Endothelial cell of umbilical vein (primary cell): ENCODE measurements around the gene SPON1. TPM values are rescaled to one million over a fixed set of nuclear protein-coding genes. Genes with fewer than 3 reads are reported as not detected.

Source experiments
- BruUV-seq: library from RNA; stranded (reverse); fragments of 400-500 nt; replicated peaks from 2 replicates; lab custom pipeline; 2021; lab: Mats Ljungman, UMichigan
- CTCF ChIA-PET: fragments of 300-600, 350-600 bp; sonication (Branson Sonifier 250); formaldehyde crosslinking; loops from one replicate; lab custom pipeline; 2021; ENCODE audit warnings: antibody characterized with exemption, inconsistent platforms; lab: Charles Lee
- POLR2A ChIA-PET: fragments of 300-600, 350-600 bp; sonication (Branson Sonifier 250); formaldehyde crosslinking; loops from one replicate; lab custom pipeline; 2021; ENCODE audit warnings: antibody characterized with exemption, inconsistent platforms; lab: Charles Lee
- DNase-seq: peaks from one replicate; pipeline ENCODE4 v3.0.0-alpha.2; 2011; ENCODE audit warnings: low read depth, low spot score
- FAIRE-seq: peaks from 2 replicates; lab custom pipeline; 2011; peaks lifted over from hg19 to GRCh38; lab: Jason Lieb, UNC
- H2AFZ ChIP-seq: 2 replicates; pipeline ENCODE4 v1.6.0; 2012; ENCODE audit warnings: low read depth, low read length, control low read depth, inconsistent platforms
- H3K27ac ChIP-seq: 2 replicates; pipeline ENCODE4 v1.5.1; 2011; ENCODE audit warnings: low read depth, mild to moderate bottlenecking, control low read depth, low read length, moderate library complexity; ENCODE audit not compliant: insufficient read depth
- H3K27me3 ChIP-seq, 2 experiments: 2 replicates each; pipeline versions ENCODE4 v1.6.0 to v1.6.1; 2011; ENCODE audit warnings: low read length in 2 of 2, mixed read lengths in 1 of 2; ENCODE audit not compliant: control insufficient read depth in 2 of 2, insufficient read depth in 2 of 2
- H3K36me3 ChIP-seq, 2 experiments: 2 replicates in 1 of 2; 3 replicates in 1 of 2; pipeline ENCODE4 v1.5.1; 2011; ENCODE audit warnings: low read length in 2 of 2, mild to moderate bottlenecking in 1 of 2, moderate library complexity in 1 of 2; ENCODE audit not compliant: control insufficient read depth in 2 of 2, insufficient read depth in 2 of 2; ENCODE audit errors: extremely low read depth in 1 of 2
- H3K4me1 ChIP-seq: 3 replicates; pipeline ENCODE4 v1.5.1; 2011; ENCODE audit warnings: mild to moderate bottlenecking, low read length; ENCODE audit not compliant: control insufficient read depth, insufficient read depth; ENCODE audit errors: extremely low read depth
- H3K4me2 ChIP-seq: 2 replicates; pipeline ENCODE4 v1.6.1; 2011; ENCODE audit warnings: low read length, control low read depth, mixed read lengths; ENCODE audit not compliant: insufficient read depth
- H3K4me3 ChIP-seq, 3 experiments: fragments of 200-600 bp in 1 of 3; sonication (generic), shearing (Covaris generic) in 1 of 3; replicated peaks in 1 of 3; 2 replicates each; pipeline ENCODE4 v1.5.1; 2011 to 2016; ENCODE audit warnings: control low read depth in 3 of 3, low read length in 3 of 3, mild to moderate bottlenecking in 2 of 3, inconsistent platforms in 1 of 3, low read depth in 1 of 3, moderate library complexity in 1 of 3; ENCODE audit not compliant: insufficient read depth in 1 of 3
- H3K79me2 ChIP-seq: 2 replicates; pipeline ENCODE4 v1.6.0; 2012; ENCODE audit warnings: low read length, inconsistent platforms; ENCODE audit not compliant: control insufficient read depth, insufficient read depth
- H3K9ac ChIP-seq: replicated peaks from 2 replicates; pipeline ENCODE3; 2011; ENCODE audit warnings: low read length, control low read depth; ENCODE audit not compliant: insufficient read depth; ENCODE audit errors: extremely low read depth
- H3K9me1 ChIP-seq: replicated peaks from 3 replicates; pipeline ENCODE4 v1.6.0; 2011; ENCODE audit warnings: mild to moderate bottlenecking, low read length; ENCODE audit not compliant: control insufficient read depth, insufficient read depth; ENCODE audit errors: extremely low read depth
- H3K9me3 ChIP-seq: replicated peaks from 2 replicates; pipeline ENCODE4 v1.5.1; 2012; ENCODE audit warnings: low read length, inconsistent platforms; ENCODE audit not compliant: control insufficient read depth, insufficient read depth
- H4K20me1 ChIP-seq: replicated peaks from 2 replicates; pipeline ENCODE3; 2011; ENCODE audit warnings: mild to moderate bottlenecking, low read length; ENCODE audit not compliant: control insufficient read depth, insufficient read depth; ENCODE audit errors: extremely low read depth
- EZH2 ChIP-seq: IDR thresholded peaks from 2 replicates; pipeline ENCODE4 v1.6.1; 2012; ENCODE audit warnings: borderline replicate concordance, low read depth, mild to moderate bottlenecking, moderate library complexity, low read length, inconsistent platforms; ENCODE audit not compliant: severe bottlenecking
- GATA2 ChIP-seq: IDR thresholded peaks from 2 replicates; pipeline ENCODE4 v1.7.0; 2011; ENCODE audit warnings: low read depth, mild to moderate bottlenecking, moderate library complexity, mixed read lengths, low read length; ENCODE audit not compliant: insufficient read length, insufficient read depth
- JUN ChIP-seq: IDR thresholded peaks from 2 replicates; pipeline ENCODE4 v1.6.1; 2011; ENCODE audit warnings: borderline replicate concordance, low read depth; ENCODE audit not compliant: insufficient read length, insufficient read depth
- MYC ChIP-seq: IDR thresholded peaks from one replicate; pipeline ENCODE4 v1.6.1; 2011; ENCODE audit warnings: mild to moderate bottlenecking, low read depth, low read length
- dilution Hi-C: fragments of 300-500 bp; cut with MboI; formaldehyde crosslinking; loops from one replicate; pipeline ENCODE4 v1.15.0; 2019; ENCODE audit warnings: low sequenced_read_pairs; ENCODE audit not compliant: extremely low pct_ligation_motif_present
- intact Hi-C: fragments of 100-400 bp; cut with micrococcal nuclease; formaldehyde crosslinking; loops from one replicate; pipeline ENCODE4 v1.10.0; 2022
- polyA plus RNA-seq, 4 experiments: library from polyadenylated mRNA; depleted of rRNA in 3 of 4; stranded (reverse) in 3 of 4; unstranded in 1 of 4; fragments of >200 nt; gene quantifications; 2 replicates each; pipeline versions ENCODE4 v1.2.1 to v1.2.3, GENCODE V29; 2011 to 2012; ENCODE audit warnings: missing spikeins in 1 of 4
- total RNA-seq: library from RNA; stranded (reverse); gene quantifications from 2 replicates; pipeline ENCODE4 v1.2.3, GENCODE V29; 2021
- TF ChIP-seq, protein P1 (sequence below), 2 donors: IDR thresholded peaks; 1 replicate in 1 of 2; 2 replicates in 1 of 2; pipeline ENCODE4 v1.5.1; 2011; ENCODE audit warnings: low read length in 2 of 2, mild to moderate bottlenecking in 2 of 2, moderate library complexity in 2 of 2, control low read depth in 1 of 2, inconsistent platforms in 1 of 2, low read depth in 1 of 2; ENCODE audit not compliant: insufficient read depth in 1 of 2; ENCODE audit errors: extremely low read depth in 1 of 2

SPON1 gene
- total and polyA plus RNA-seq, 2 donors (not counting 3 experiments of a cell fraction or from before 2014, with no cell fraction given): 0.31 TPM; not detected in 1

DNA sequence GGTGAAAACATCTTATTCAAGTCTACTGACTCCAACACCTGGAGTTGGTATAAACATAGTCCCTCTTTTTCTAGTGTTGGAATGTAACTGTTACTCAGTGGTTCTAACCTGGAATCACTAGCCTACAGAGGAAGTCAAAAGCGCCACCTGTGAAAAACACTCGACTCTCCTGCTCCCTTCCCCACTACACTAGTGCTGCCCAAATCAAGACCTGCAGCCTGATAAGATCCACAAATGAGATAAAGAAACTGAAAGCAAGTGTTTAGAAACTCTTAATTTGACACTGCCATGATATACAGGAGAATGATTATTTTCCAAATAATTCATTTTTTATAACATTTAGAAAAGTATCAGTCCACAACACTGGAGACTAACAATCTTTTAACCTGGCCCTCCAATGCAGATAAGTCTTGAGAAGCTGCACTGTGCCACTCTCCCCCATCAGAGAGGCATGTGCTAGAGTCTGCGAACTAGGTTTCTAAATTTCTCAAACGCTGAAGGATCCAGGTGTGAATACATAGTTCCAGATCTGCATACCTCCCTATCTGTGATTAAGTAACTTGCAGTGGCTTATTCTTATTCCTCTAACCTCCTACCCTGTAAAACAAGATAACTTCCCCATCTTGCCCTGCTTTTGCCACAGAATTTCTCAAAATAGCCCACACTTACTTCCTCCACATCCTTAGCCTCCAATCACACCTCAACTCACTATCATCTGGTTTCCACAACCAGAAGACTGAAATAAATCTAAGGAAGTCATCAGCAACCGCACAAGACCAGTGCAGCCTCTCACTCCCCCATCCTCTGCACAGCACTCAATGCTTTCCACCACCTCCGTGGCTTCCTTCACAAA, 308.4 kb downstream of the SPON1 start:
- TF ChIP-seq, protein P1, sequence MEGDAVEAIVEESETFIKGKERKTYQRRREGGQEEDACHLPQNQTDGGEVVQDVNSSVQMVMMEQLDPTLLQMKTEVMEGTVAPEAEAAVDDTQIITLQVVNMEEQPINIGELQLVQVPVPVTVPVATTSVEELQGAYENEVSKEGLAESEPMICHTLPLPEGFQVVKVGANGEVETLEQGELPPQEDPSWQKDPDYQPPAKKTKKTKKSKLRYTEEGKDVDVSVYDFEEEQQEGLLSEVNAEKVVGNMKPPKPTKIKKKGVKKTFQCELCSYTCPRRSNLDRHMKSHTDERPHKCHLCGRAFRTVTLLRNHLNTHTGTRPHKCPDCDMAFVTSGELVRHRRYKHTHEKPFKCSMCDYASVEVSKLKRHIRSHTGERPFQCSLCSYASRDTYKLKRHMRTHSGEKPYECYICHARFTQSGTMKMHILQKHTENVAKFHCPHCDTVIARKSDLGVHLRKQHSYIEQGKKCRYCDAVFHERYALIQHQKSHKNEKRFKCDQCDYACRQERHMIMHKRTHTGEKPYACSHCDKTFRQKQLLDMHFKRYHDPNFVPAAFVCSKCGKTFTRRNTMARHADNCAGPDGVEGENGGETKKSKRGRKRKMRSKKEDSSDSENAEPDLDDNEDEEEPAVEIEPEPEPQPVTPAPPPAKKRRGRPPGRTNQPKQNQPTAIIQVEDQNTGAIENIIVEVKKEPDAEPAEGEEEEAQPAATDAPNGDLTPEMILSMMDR (IDR thresholded peaks at IDR 0.05; ENCODE audit: extremely low read depth in 1 of 2, insufficient read depth in 1 of 2, low read depth in 1 of 2, low read length in 2 of 2): no peak
- TF ChIP-seq GATA2 (no peak), MYC (no peak), JUN (no peak), EZH2 (no peak)
- Histone ChIP-seq H4K20me1 (no peaks in the 10 kb centered on the region), H3K27me3 (no peaks in the 10 kb centered on the region), H3K9me3 (no peaks in the 10 kb centered on the region), H3K4me3 (no peak overlapping the region), H3K9ac (no peak overlapping the region), H3K4me2 (no peak overlapping the region), H3K36me3 (peaks cover 0 to 2% of the 10 kb centered on the region in 2 experiments), H3K9me1 (no peaks in the 10 kb centered on the region), H2AFZ (no peak overlapping the region), H3K27ac (no peak overlapping the region), H3K4me1 (no peaks in the 10 kb centered on the region), H3K79me2 (no peaks in the 10 kb centered on the region)
- intact Hi-C loops: no loop called here
- ChIA-PET POLR2A (no interaction called here), CTCF (no interaction called here)
- dilution Hi-C loops: no loop called here
- no TSS peak for BruUV-seq
- FAIRE-seq: no peak
- DNase-seq: no peak
